ENCODE measurements around the gene SLC35F4. TPM values are rescaled to one million over a fixed set of nuclear protein-coding genes. Genes with fewer than 3 reads are reported as not detected.

SLC35F4 gene
- total RNA-seq, 4 donors from 2014 or later = 0.88 to 2.3 TPM; not detected in 2

DNA sequence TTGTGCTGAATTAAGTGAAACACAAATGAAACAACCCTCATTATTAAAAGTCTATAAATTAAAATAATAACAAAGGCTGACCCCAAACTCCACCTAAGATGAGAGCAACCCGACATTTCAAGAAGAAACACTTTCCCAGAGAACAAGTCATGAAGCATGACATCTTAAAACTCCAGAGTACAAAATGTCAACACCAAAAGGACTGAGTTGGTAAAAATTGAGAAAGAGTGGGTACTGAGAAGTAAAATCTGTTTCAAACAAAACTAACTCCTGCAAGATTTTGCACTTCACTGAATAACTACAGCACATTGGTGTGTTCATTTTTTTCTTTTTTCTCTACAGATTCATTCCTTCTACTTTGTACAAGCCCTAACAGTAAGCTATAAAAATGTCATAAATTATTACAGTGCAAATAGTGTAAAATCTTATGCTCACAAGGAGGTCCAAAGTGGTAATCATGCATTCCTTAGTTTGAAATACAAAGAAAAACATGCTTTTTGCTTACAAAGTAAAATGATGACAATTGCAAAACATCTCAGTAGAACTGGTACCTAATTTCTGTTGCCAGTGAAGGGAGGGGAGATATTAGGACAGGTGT is 31.8 kb downstream of the SLC35F4 start:
- Histone ChIP-seq H3K4me3 (no peak overlapping the region), H3K36me3 (no peaks in the 10 kb centered on the region), H3K27me3 (no peaks in the 10 kb centered on the region), H3K4me1 (no peaks in the 10 kb centered on the region), H3K9me3 (no peaks in the 10 kb centered on the region), H3K27ac (peak overlapping the region; percentile 14 to 48)
- no peak for TF ChIP-seq POLR2A (IDR thresholded peaks at IDR 0.05)
- TF ChIP-seq, protein P1, sequence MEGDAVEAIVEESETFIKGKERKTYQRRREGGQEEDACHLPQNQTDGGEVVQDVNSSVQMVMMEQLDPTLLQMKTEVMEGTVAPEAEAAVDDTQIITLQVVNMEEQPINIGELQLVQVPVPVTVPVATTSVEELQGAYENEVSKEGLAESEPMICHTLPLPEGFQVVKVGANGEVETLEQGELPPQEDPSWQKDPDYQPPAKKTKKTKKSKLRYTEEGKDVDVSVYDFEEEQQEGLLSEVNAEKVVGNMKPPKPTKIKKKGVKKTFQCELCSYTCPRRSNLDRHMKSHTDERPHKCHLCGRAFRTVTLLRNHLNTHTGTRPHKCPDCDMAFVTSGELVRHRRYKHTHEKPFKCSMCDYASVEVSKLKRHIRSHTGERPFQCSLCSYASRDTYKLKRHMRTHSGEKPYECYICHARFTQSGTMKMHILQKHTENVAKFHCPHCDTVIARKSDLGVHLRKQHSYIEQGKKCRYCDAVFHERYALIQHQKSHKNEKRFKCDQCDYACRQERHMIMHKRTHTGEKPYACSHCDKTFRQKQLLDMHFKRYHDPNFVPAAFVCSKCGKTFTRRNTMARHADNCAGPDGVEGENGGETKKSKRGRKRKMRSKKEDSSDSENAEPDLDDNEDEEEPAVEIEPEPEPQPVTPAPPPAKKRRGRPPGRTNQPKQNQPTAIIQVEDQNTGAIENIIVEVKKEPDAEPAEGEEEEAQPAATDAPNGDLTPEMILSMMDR (IDR thresholded peaks at IDR 0.05) = no peak
- DNase-seq = no peak
- intact Hi-C loops (cut with DNase I; ENCODE audit: low total_unique reads) = no loop called here

DNA sequence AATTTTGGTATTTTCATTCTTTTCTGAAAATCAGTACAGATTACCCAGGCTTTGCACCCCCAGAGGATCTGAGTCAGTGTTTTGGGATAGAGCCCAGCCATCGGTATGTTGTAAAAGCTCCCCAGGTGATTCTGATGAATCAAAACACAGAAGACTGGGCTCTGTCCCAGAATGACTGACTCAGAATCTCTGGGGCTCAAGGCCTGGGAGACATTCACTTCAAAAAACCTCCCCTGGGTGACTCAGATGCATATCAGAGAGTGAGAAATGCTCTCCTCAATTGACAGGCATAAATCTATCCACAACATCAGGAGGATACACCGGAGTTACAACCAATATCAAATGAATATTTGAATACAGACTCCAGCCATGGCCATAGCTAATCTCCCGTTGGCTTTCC is 32.6 kb downstream of the SLC35F4 start:
- Histone ChIP-seq H3K36me3 (no peaks in the 10 kb centered on the region), H3K4me1 (no peaks in the 10 kb centered on the region), H3K27ac (peak overlapping the region; percentile 14 to 48), H3K27me3 (no peaks in the 10 kb centered on the region), H3K4me3 (no peak overlapping the region), H3K9me3 (no peaks in the 10 kb centered on the region)
- intact Hi-C loops (cut with DNase I; ENCODE audit: low total_unique reads) = no loop called here
- no peak for TF ChIP-seq POLR2A (IDR thresholded peaks at IDR 0.05)
- TF ChIP-seq, protein P1 (IDR thresholded peaks at IDR 0.05) = no peak
- DNase-seq = peak; percentile 37 to 77

DNA sequence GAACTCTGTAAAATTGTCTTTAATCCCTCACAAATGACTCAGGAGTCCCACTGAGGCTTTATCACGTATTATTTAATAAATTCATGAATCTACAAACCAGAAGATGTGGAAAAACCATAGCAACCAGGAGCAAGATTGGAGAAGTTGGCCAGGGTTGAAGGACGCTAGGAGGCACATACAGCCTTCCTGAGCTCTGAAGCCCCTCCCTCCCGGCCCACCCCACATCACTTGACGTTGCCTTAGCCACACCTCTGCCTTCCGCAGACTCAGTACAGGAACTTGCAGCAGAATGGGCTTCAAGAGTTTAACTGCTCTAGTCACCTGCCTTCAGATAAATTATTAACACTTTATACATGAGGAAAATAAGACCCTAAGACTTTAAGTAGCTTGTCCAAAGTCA is 33.9 kb downstream of the SLC35F4 start:
- Histone ChIP-seq H3K4me3 (no peak overlapping the region), H3K4me1 (no peaks in the 10 kb centered on the region), H3K27me3 (no peaks in the 10 kb centered on the region), H3K9me3 (no peaks in the 10 kb centered on the region), H3K27ac (no peak overlapping the region), H3K36me3 (no peaks in the 10 kb centered on the region)
- intact Hi-C loops (cut with DNase I; ENCODE audit: low total_unique reads) = no loop called here
- DNase-seq = no peak
- TF ChIP-seq POLR2A (IDR thresholded peaks at IDR 0.05) = no peak
- TF ChIP-seq, protein P1 (IDR thresholded peaks at IDR 0.05) = no peak

DNA sequence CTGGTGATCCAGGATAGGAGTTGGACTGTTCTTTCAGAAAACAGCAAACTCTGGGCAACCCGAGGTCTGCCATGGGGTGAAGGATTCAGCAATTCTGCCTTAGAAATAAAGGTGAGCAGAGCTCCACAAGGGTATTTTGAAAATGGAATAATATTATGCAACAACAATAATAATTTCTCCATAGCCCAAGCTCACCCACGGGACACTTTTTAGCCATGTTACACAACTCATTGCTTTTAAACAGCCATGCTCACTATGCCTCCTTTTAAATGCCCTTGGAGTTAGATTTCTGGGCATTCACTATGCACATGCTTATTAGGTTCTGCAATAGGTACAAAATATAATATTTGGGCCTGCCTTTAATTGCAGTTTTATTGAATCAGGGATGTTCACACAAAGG is 37.2 kb downstream of the SLC35F4 start:
- Histone ChIP-seq H3K4me3 (no peak overlapping the region), H3K4me1 (no peaks in the 10 kb centered on the region), H3K9me3 (no peaks in the 10 kb centered on the region), H3K27me3 (no peaks in the 10 kb centered on the region), H3K36me3 (no peaks in the 10 kb centered on the region), H3K27ac (no peak overlapping the region)
- intact Hi-C loops (cut with DNase I; ENCODE audit: low total_unique reads) = no loop called here
- TF ChIP-seq, protein P1 (IDR thresholded peaks at IDR 0.05) = no peak
- TF ChIP-seq POLR2A (IDR thresholded peaks at IDR 0.05) = no peak
- no peak for DNase-seq

DNA sequence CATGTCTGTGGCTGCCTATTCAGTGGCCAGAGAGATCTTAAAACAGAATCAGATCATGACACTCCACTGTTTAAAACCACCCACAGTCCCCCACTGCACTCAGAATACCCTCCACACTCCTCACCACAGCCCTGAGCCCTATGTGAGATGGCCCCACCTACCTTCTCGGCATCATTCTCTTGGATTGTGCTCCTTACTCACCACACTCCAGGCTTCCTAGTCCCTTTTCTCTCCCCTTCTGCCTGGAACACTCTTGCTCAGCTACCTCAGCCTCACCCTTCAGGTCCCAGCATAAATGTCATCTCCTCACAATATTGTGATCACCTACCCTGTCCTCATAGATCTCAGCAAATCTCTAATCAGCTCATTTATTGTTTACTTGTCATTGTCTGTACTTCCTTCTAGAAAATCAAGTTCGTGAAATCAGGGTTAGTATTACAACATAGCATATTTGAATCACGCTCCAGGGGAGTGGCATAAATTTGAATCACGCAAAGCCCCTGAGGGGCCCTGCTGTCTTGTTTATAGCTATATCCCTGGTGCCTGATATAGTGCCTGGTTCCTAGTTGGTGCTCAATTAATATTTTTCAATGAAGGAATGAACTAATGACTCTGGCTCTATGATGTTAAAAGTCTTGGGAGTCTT is 42.8 kb downstream of the SLC35F4 start:
- intact Hi-C loops (cut with DNase I; ENCODE audit: low total_unique reads) = no loop called here
- no peak for DNase-seq
- Histone ChIP-seq H3K27ac (no peak overlapping the region), H3K36me3 (no peaks in the 10 kb centered on the region), H3K9me3 (no peaks in the 10 kb centered on the region), H3K27me3 (no peaks in the 10 kb centered on the region), H3K4me3 (no peak overlapping the region), H3K4me1 (no peaks in the 10 kb centered on the region)
- TF ChIP-seq, protein P1 (IDR thresholded peaks at IDR 0.05) = no peak
- no peak for TF ChIP-seq POLR2A (IDR thresholded peaks at IDR 0.05)
